Fibroblast of lung (primary cell): Measurements from ENCODE around the gene KRT27. TPM values are rescaled to one million over a fixed set of nuclear protein-coding genes. Genes with fewer than 3 reads are reported as not detected.

Experiments used
- DNase-seq, 2 donors: peaks; one replicate each; pipeline versions ENCODE4 v3.0.0 to v3.0.0-alpha.2; 2010; ENCODE audit warnings: low read depth in 2 of 2
- H2AFZ ChIP-seq: 2 replicates; pipeline ENCODE4 v1.5.1; 2012; ENCODE audit warnings: low read length, control low read depth, inconsistent platforms
- H3K27ac ChIP-seq: 2 replicates; pipeline ENCODE4 v1.5.1; 2011; ENCODE audit warnings: low read length, control low read depth; ENCODE audit not compliant: insufficient read depth
- H3K27me3 ChIP-seq: 2 replicates; pipeline ENCODE4 v1.5.1; 2011; ENCODE audit warnings: mild to moderate bottlenecking, low read length; ENCODE audit not compliant: control insufficient read depth, insufficient read depth
- H3K36me3 ChIP-seq: 2 replicates; pipeline ENCODE4 v1.5.1; 2011; ENCODE audit warnings: low read length; ENCODE audit not compliant: control insufficient read depth, insufficient read depth
- H3K4me1 ChIP-seq: 2 replicates; pipeline ENCODE4 v1.5.1; 2011; ENCODE audit warnings: low read length; ENCODE audit not compliant: control insufficient read depth, insufficient read depth; ENCODE audit errors: extremely low read depth
- H3K4me2 ChIP-seq: 2 replicates; pipeline ENCODE4 v1.5.1; 2011; ENCODE audit warnings: low read length, control low read depth; ENCODE audit not compliant: insufficient read depth; ENCODE audit errors: extremely low read depth
- H3K4me3 ChIP-seq, 4 experiments: fragments of 200-600 bp in 1 of 4; sonication (generic) in 1 of 4; replicated peaks in 1 of 4; 2 replicates each; pipeline ENCODE4 v1.5.1; 2011 to 2016; ENCODE audit warnings: low read length in 4 of 4, low read depth in 3 of 4, mild to moderate bottlenecking in 3 of 4, control low read depth in 2 of 4, inconsistent platforms in 1 of 4, mixed read lengths in 1 of 4; ENCODE audit not compliant: insufficient read depth in 1 of 4; ENCODE audit errors: control extremely low read depth in 1 of 4
- H3K79me2 ChIP-seq: 2 replicates; pipeline ENCODE4 v1.5.1; 2012; ENCODE audit warnings: mild to moderate bottlenecking, low read length, inconsistent platforms; ENCODE audit not compliant: control insufficient read depth, insufficient read depth
- H3K9ac ChIP-seq: 2 replicates; pipeline ENCODE4 v1.5.1; 2011; ENCODE audit warnings: mild to moderate bottlenecking, low read length, control low read depth; ENCODE audit not compliant: insufficient read depth
- H3K9me3 ChIP-seq: 2 replicates; pipeline ENCODE4 v1.5.1; 2012; ENCODE audit warnings: low read depth, low read length; ENCODE audit not compliant: control insufficient read depth, insufficient read depth
- H4K20me1 ChIP-seq: 2 replicates; pipeline ENCODE4 v1.5.1; 2011; ENCODE audit warnings: low read length; ENCODE audit not compliant: control insufficient read depth, insufficient read depth; ENCODE audit errors: extremely low read depth
- CTCF ChIP-seq, 2 donors: IDR thresholded peaks in 1 of 2; conservative IDR thresholded peaks in 1 of 2; 1 replicate in 1 of 2; 2 replicates in 1 of 2; pipeline ENCODE4 v1.5.1; 2011 to 2012; ENCODE audit warnings: low read length in 2 of 2, control low read depth in 1 of 2, inconsistent platforms in 1 of 2, low read depth in 1 of 2, mild to moderate bottlenecking in 1 of 2
- EZH2 ChIP-seq: IDR thresholded peaks from 2 replicates; pipeline ENCODE4 v1.5.1; 2012; ENCODE audit warnings: low read length, control low read depth, mild to moderate bottlenecking; ENCODE audit errors: missing control alignments
- polyA plus RNA-seq, 2 donors: library from polyadenylated mRNA; depleted of rRNA in 1 of 2; stranded (reverse) in 1 of 2; unstranded in 1 of 2; fragments of >200 nt; gene quantifications; 2 replicates each; pipeline ENCODE4 v1.2.1, GENCODE V29; 2011 to 2012; ENCODE audit warnings: missing spikeins in 1 of 2
- total RNA-seq: library from RNA; depleted of rRNA; stranded (reverse); fragments of >200 nt; gene quantifications from 2 replicates; pipeline ENCODE4 v1.2.1, GENCODE V29; 2014

Gene KRT27
- total and polyA plus RNA-seq, 2 donors (not counting 1 experiment from before 2014, with no cell fraction given), result not detected

GRCh38 chr17:40819528-40820125 lies 37.3 kb upstream of the KRT27 start:
- peak; percentile 17 to 38 for DNase-seq
- Histone ChIP-seq H3K79me2 (peaks cover 3% of the 10 kb centered on the region), H3K9me3 (no peaks in the 10 kb centered on the region), H3K27me3 (no peaks in the 10 kb centered on the region), H3K4me3 (peak overlapping the region; percentile 61 to 99 (median 67)), H3K9ac (peak overlapping the region; percentile 27), H3K4me2 (peak overlapping the region; percentile 94), H2AFZ (peak overlapping the region; percentile 86), H4K20me1 (no peaks in the 10 kb centered on the region), H3K27ac (peak overlapping the region; percentile 49), H3K36me3 (no peaks in the 10 kb centered on the region), H3K4me1 (no peaks in the 10 kb centered on the region)
- no peak for TF ChIP-seq EZH2
- TF ChIP-seq CTCF (conservative IDR thresholded peaks at IDR 0.05 in 1 of 2, IDR thresholded peaks at IDR 0.05 in 1 of 2; ENCODE audit: low read depth in 1 of 2, low read length in 2 of 2), result no peak

GRCh38 chr17:40818733-40819527 lies 36.6 kb upstream of the KRT27 start:
- Histone ChIP-seq H3K79me2 (peaks cover 3% of the 10 kb centered on the region), H3K9ac (peak overlapping the region; percentile 75), H3K27me3 (no peaks in the 10 kb centered on the region), H3K9me3 (no peaks in the 10 kb centered on the region), H3K4me2 (peak overlapping the region; percentile 94), H3K4me3 (peak overlapping the region; percentile 63 to 99 (median 78)), H2AFZ (peak overlapping the region; percentile 86), H4K20me1 (no peaks in the 10 kb centered on the region), H3K27ac (peak overlapping the region; percentile 68), H3K4me1 (no peaks in the 10 kb centered on the region), H3K36me3 (no peaks in the 10 kb centered on the region)
- no peak for TF ChIP-seq CTCF (conservative IDR thresholded peaks at IDR 0.05 in 1 of 2, IDR thresholded peaks at IDR 0.05 in 1 of 2; ENCODE audit: low read depth in 1 of 2, low read length in 2 of 2)
- TF ChIP-seq EZH2, result no peak
- DNase-seq, result peak; percentile 76 to 82

GRCh38 chr17:40818343-40818732 lies 36.0 kb upstream of the KRT27 start:
- H3K4me1 ChIP-seq, result no peaks in the 10 kb centered on the region
- peak overlapping the region; percentile 13 for H2AFZ ChIP-seq
- no peaks in the 10 kb centered on the region for H4K20me1 ChIP-seq
- no peaks in the 10 kb centered on the region for H3K9me3 ChIP-seq
- no peak for TF ChIP-seq EZH2
- TF ChIP-seq CTCF (conservative IDR thresholded peaks at IDR 0.05 in 1 of 2, IDR thresholded peaks at IDR 0.05 in 1 of 2; ENCODE audit: low read depth in 1 of 2, low read length in 2 of 2), result no peak
- no peaks in the 10 kb centered on the region for H3K27me3 ChIP-seq
- H3K4me2 ChIP-seq, result peak overlapping the region; percentile 49
- DNase-seq, result peak in 1 of 2 donors; percentile 8
- peak overlapping the region; percentile 68 for H3K27ac ChIP-seq
- H3K9ac ChIP-seq, result peak overlapping the region; percentile 75
- H3K4me3 ChIP-seq, result peak overlapping the region; percentile 63 to 99 (median 78)
- peaks cover 3% of the 10 kb centered on the region for H3K79me2 ChIP-seq
- no peaks in the 10 kb centered on the region for H3K36me3 ChIP-seq
